Panc1 (cell line): ENCODE results near the gene SWAP70. TPM values are rescaled to one million over a fixed set of nuclear protein-coding genes. Genes with fewer than 3 reads are reported as not detected.

Experiments used
- ATAC-seq: fragments of 200-7000 bp; cut with Tn5 transposase; 2 replicates; pipeline ENCODE4 v1.9.1; 2020; ENCODE audit warnings: mild to moderate bottlenecking, moderate library complexity
- BruUV-seq: library from RNA; stranded (reverse); fragments of 400-500 nt; replicated peaks from 2 replicates; lab custom pipeline; 2021; lab: Mats Ljungman, UMichigan
- CTCF ChIA-PET: fragments of 300-600 bp; sonication (Branson Sonifier 250); formaldehyde crosslinking; loops from one replicate; lab custom pipeline; 2022; ENCODE audit warnings: antibody characterized with exemption; lab: Charles Lee
- POLR2A ChIA-PET: fragments of 300-600 bp; sonication (Branson Sonifier 250); formaldehyde crosslinking; loops from one replicate; lab custom pipeline; 2022; ENCODE audit warnings: antibody characterized with exemption; lab: Charles Lee
- DNase-seq: peaks from one replicate; pipeline ENCODE4 v3.0.0-alpha.2; 2010; ENCODE audit warnings: low read depth, low spot score
- H3K27ac ChIP-seq: 2 replicates; pipeline ENCODE4 v1.5.1; 2011; ENCODE audit warnings: mild to moderate bottlenecking, low read length, inconsistent platforms
- H3K27me3 ChIP-seq: fragments of 200-500 bp; sonication (Bioruptor generic); 2 replicates; pipeline ENCODE4 v1.6.0; 2014; ENCODE audit warnings: low read length, inconsistent platforms; ENCODE audit not compliant: control insufficient read depth, insufficient read depth
- H3K36me3 ChIP-seq: fragments of 200-500 bp; sonication (Bioruptor generic); 2 replicates; pipeline ENCODE4 v1.5.1; 2014; ENCODE audit warnings: inconsistent platforms, mild to moderate bottlenecking, low read length, moderate library complexity; ENCODE audit not compliant: control insufficient read depth, insufficient read depth
- H3K4me1 ChIP-seq: 2 replicates; pipeline ENCODE4 v1.5.1; 2011; ENCODE audit warnings: inconsistent platforms, mild to moderate bottlenecking, low read length, moderate library complexity; ENCODE audit not compliant: control insufficient read depth, insufficient read depth
- H3K4me3 ChIP-seq, 2 experiments: 2 replicates each; pipeline ENCODE4 v1.5.1; 2011 to 2012; ENCODE audit warnings: low read depth in 2 of 2, low read length in 2 of 2, mild to moderate bottlenecking in 2 of 2, inconsistent platforms in 1 of 2, moderate library complexity in 1 of 2
- H3K9me3 ChIP-seq: fragments of 200-500 bp; sonication (Bioruptor generic); 2 replicates; pipeline ENCODE4 v1.5.1; 2014; ENCODE audit warnings: low read depth, mild to moderate bottlenecking, inconsistent platforms, low read length, moderate library complexity; ENCODE audit not compliant: control insufficient read depth, insufficient read depth
- POLR2AphosphoS5 ChIP-seq: IDR thresholded peaks from 2 replicates; pipeline ENCODE4 v1.6.1; 2012; ENCODE audit warnings: mild to moderate bottlenecking, low read depth, low read length, moderate library complexity
- SIN3A ChIP-seq: IDR thresholded peaks from 2 replicates; pipeline ENCODE4 v1.6.1; 2012; ENCODE audit warnings: low read depth, mild to moderate bottlenecking, low read length, moderate library complexity, borderline replicate concordance; ENCODE audit not compliant: insufficient read depth
- TCF7L2 ChIP-seq: IDR thresholded peaks from 2 replicates; pipeline ENCODE4 v1.6.1; 2011; ENCODE audit warnings: mild to moderate bottlenecking, low read depth, low read length, inconsistent platforms
- in situ Hi-C: cut with HindIII; loops from 2 replicates; pipeline ENCODE4 v1.10.0; 2016; ENCODE audit warnings: low sequenced_read_pairs, low pct_unique_long_range_greater_than_20kb
- intact Hi-C: fragments of 100-400 bp; cut with micrococcal nuclease; formaldehyde crosslinking; loops from one replicate; pipeline ENCODE4 v1.10.0; 2022; ENCODE audit not compliant: unreplicated experiment
- total RNA-seq: library from RNA; stranded (reverse); gene quantifications from one replicate; pipeline ENCODE4 v1.2.1, GENCODE V29; 2021; ENCODE audit not compliant: unreplicated experiment
- TF ChIP-seq, protein P1 (sequence below), 2 experiments: IDR thresholded peaks; 2 replicates each; pipeline ENCODE4 v1.6.1; 2011 to 2012; ENCODE audit warnings: low read depth in 2 of 2, control low read depth in 1 of 2, low read length in 1 of 2, mild to moderate bottlenecking in 1 of 2, moderate library complexity in 1 of 2; ENCODE audit not compliant: insufficient read depth in 1 of 2
- TF ChIP-seq, protein P2 (sequence below): fragments of 450-650 bp; IDR thresholded peaks from 2 replicates; pipeline ENCODE4 v1.5.1; 2017; ENCODE audit warnings: mild to moderate bottlenecking

Gene SWAP70
- total RNA-seq, 1 experiment from 2014 or later, result 96.0 TPM

DNA sequence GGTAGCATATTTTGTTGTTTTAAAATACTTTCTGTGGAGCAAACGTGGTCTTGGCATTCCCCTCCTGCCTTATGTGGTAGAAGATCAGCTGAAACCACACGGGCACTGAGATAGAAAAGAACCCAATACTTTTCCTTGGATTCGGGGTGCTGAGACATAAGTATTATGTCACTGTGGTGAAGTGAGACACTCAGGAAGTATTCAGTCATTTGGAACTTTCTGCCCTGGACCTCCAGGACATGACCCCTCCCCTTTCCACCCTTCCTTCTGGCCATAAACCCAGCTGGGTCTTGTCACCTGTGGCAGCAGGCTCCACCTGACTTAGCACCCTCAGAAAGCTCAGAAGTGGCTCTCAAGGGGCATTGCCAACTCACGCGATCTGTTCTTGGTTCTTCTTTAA, 123.4 kb downstream of the SWAP70 start:
- POLR2A ChIA-PET, result interaction anchor here (0.6 kb wide), 1 partner anchor 765 kb away, joined by 3 read pairs; no protein-coding TSS in a partner anchor

DNA sequence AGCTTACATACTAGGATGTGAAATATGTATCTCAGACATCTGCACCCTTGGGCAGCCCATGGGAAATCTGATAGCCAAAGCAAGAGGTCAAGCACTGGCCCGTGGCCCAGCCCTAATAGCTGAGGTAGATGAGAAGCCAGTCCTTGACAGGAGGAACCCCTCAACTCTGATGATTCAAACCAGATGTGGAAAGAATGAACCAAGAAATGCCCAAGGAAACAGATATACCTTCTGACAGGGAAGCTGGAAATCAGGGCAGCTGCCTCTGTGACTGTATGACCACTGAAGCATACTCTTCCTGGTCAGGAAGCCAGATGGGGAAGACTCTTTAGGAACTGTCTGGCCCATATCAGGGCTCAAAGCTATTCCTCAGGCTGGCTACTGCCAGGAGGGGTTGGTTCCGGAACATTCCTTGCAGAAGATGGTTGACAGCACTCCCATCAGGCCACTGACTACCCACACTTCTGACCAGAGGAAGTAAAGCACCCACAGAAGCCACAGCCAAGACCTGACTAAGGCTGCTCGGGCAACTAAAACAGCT, 124.2 kb downstream of the SWAP70 start:
- peaks cover 5% of the 10 kb centered on the region; the same call in 1 of the 2 replicates for H3K36me3 ChIP-seq
- intact Hi-C loops (no loop called here), in situ Hi-C loops (no loop called here)
- H3K4me3 ChIP-seq, result no peak overlapping the region
- CTCF ChIA-PET, result no interaction called here
- DNase-seq, result no peak
- TF ChIP-seq, protein P1, sequence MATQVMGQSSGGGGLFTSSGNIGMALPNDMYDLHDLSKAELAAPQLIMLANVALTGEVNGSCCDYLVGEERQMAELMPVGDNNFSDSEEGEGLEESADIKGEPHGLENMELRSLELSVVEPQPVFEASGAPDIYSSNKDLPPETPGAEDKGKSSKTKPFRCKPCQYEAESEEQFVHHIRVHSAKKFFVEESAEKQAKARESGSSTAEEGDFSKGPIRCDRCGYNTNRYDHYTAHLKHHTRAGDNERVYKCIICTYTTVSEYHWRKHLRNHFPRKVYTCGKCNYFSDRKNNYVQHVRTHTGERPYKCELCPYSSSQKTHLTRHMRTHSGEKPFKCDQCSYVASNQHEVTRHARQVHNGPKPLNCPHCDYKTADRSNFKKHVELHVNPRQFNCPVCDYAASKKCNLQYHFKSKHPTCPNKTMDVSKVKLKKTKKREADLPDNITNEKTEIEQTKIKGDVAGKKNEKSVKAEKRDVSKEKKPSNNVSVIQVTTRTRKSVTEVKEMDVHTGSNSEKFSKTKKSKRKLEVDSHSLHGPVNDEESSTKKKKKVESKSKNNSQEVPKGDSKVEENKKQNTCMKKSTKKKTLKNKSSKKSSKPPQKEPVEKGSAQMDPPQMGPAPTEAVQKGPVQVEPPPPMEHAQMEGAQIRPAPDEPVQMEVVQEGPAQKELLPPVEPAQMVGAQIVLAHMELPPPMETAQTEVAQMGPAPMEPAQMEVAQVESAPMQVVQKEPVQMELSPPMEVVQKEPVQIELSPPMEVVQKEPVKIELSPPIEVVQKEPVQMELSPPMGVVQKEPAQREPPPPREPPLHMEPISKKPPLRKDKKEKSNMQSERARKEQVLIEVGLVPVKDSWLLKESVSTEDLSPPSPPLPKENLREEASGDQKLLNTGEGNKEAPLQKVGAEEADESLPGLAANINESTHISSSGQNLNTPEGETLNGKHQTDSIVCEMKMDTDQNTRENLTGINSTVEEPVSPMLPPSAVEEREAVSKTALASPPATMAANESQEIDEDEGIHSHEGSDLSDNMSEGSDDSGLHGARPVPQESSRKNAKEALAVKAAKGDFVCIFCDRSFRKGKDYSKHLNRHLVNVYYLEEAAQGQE (IDR thresholded peaks at IDR 0.05; ENCODE audit: insufficient read depth in 1 of 2, low read depth in 2 of 2, low read length in 1 of 2), result no peak
- TF ChIP-seq, protein P2, sequence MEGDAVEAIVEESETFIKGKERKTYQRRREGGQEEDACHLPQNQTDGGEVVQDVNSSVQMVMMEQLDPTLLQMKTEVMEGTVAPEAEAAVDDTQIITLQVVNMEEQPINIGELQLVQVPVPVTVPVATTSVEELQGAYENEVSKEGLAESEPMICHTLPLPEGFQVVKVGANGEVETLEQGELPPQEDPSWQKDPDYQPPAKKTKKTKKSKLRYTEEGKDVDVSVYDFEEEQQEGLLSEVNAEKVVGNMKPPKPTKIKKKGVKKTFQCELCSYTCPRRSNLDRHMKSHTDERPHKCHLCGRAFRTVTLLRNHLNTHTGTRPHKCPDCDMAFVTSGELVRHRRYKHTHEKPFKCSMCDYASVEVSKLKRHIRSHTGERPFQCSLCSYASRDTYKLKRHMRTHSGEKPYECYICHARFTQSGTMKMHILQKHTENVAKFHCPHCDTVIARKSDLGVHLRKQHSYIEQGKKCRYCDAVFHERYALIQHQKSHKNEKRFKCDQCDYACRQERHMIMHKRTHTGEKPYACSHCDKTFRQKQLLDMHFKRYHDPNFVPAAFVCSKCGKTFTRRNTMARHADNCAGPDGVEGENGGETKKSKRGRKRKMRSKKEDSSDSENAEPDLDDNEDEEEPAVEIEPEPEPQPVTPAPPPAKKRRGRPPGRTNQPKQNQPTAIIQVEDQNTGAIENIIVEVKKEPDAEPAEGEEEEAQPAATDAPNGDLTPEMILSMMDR, result no peak
- TF ChIP-seq TCF7L2 (no peak), SIN3A (no peak), POLR2AphosphoS5 (no peak)
- BruUV-seq, result no TSS peak
- no peak for ATAC-seq
- peak overlapping the region; percentile 24 for H3K27ac ChIP-seq
- H3K27me3 ChIP-seq, result no peaks in the 10 kb centered on the region
- POLR2A ChIA-PET, result no interaction called here
- H3K4me1 ChIP-seq, result peaks cover 18% of the 10 kb centered on the region
- no peaks in the 10 kb centered on the region for H3K9me3 ChIP-seq

More for the DNA sequence above, 123.4 kb downstream of the SWAP70 start:
- H3K4me3 ChIP-seq, result no peak overlapping the region
- BruUV-seq, result no TSS peak
- TF ChIP-seq, protein P2, result no peak
- no peak for TF ChIP-seq POLR2AphosphoS5
- TF ChIP-seq, protein P1 (IDR thresholded peaks at IDR 0.05; ENCODE audit: insufficient read depth in 1 of 2, low read depth in 2 of 2, low read length in 1 of 2), result no peak
- TF ChIP-seq SIN3A, result no peak
- TF ChIP-seq TCF7L2, result no peak
- DNase-seq (no peak), ATAC-seq (no peak)
- H3K27ac ChIP-seq, result peak overlapping the region; percentile 24; the same call in 1 of the 2 replicates
- H3K27me3 ChIP-seq, result no peaks in the 10 kb centered on the region
- CTCF ChIA-PET, result no interaction called here
- in situ Hi-C loops, result no loop called here
- H3K4me1 ChIP-seq, result peaks cover 18% of the 10 kb centered on the region
- H3K9me3 ChIP-seq, result no peaks in the 10 kb centered on the region
- H3K36me3 ChIP-seq, result peaks cover 5% of the 10 kb centered on the region; the same call in 1 of the 2 replicates
- intact Hi-C loops, result no loop called here
